GM12878 (cell line): Measurements from ENCODE around the gene PIP4K2A.

Experiments
- CREB1 ChIP-seq: IDR thresholded peaks from 2 replicates; pipeline ENCODE4 v1.6.1; 2012; ENCODE audit warnings: low read depth, mild to moderate bottlenecking, inconsistent platforms
- CTCF ChIP-seq, 3 experiments: IDR thresholded peaks in 2 of 3; conservative IDR thresholded peaks in 1 of 3; 2 replicates each; pipeline ENCODE4 v1.5.1; 2011; ENCODE audit warnings: low read depth in 3 of 3, low read length in 3 of 3, mild to moderate bottlenecking in 3 of 3, control low read depth in 2 of 3, moderate library complexity in 2 of 3, inconsistent platforms in 1 of 3, mixed read lengths in 1 of 3; ENCODE audit not compliant: control insufficient read depth in 2 of 3, insufficient read depth in 1 of 3; ENCODE audit errors: extremely low read depth in 1 of 3
- NR2C2 ChIP-seq: IDR thresholded peaks from 2 replicates; pipeline ENCODE4 v1.6.1; 2011; ENCODE audit warnings: borderline replicate concordance, low read depth; ENCODE audit not compliant: control insufficient read depth, insufficient read length

- no peak for TF ChIP-seq CTCF (IDR thresholded peaks at IDR 0.05 in 2 of 3, conservative IDR thresholded peaks at IDR 0.05 in 1 of 3; ENCODE audit: control insufficient read depth in 2 of 3, extremely low read depth in 1 of 3, insufficient read depth in 1 of 3, low read depth in 3 of 3, low read length in 3 of 3)
- no peak for TF ChIP-seq CREB1
- no peak for TF ChIP-seq NR2C2
These were observed 115.9 kb downstream of the PIP4K2A start for GRCh38 chr10:22598478-22598877.
